Putamen (tissue), 1 donor: ENCODE data around the gene ZNF628.
"Not testable (repeated sequence)": the region's sequence is repeated elsewhere in the genome, so short reads cannot be mapped to it uniquely, and the experiment has no call there.

Experiments
- DNase-seq: peaks from one replicate; pipeline ENCODE4 v3.0.0-alpha.2; 2016; ENCODE audit warnings: low spot score

ZNF628 gene

GRCh38 chr19:55484593-55485438 lies 8.4 kb downstream of the ZNF628 start, which contains the start of gene NAT14:
Gene NAT14 (plus strand): TSS chr19:55485188. CDS start chr19:55485709, 521 bp downstream.
- no peak for DNase-seq

DNA sequence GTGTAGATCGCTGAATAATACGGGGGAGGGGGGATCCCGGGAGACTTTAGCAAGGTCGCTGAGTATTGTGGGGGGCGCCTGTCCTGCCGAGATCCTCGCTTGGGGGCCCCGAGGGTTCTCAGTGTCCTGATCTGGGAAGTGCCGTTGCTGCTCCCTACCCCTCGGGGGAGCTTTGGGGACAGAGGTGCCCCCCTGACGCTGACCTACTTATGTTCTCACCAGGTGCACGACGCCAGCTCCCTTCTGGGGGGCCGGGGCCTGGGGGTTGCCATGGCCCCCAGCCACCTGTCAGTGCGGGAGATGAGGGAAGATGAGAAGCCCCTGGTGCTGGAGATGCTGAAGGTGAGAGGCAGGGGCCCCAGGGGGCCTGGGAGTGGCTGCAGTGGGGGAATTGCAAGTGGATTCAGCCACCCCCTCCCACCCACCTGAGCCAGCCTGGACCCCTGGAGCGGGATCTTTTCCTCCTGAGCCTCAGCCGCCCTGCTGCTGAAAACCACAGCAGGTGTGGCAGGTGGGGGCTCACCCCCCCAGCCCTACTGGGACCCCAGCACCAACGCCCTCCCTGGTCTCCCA lies 9.1 kb downstream of the ZNF628 start:
- no peak for DNase-seq

DNA sequence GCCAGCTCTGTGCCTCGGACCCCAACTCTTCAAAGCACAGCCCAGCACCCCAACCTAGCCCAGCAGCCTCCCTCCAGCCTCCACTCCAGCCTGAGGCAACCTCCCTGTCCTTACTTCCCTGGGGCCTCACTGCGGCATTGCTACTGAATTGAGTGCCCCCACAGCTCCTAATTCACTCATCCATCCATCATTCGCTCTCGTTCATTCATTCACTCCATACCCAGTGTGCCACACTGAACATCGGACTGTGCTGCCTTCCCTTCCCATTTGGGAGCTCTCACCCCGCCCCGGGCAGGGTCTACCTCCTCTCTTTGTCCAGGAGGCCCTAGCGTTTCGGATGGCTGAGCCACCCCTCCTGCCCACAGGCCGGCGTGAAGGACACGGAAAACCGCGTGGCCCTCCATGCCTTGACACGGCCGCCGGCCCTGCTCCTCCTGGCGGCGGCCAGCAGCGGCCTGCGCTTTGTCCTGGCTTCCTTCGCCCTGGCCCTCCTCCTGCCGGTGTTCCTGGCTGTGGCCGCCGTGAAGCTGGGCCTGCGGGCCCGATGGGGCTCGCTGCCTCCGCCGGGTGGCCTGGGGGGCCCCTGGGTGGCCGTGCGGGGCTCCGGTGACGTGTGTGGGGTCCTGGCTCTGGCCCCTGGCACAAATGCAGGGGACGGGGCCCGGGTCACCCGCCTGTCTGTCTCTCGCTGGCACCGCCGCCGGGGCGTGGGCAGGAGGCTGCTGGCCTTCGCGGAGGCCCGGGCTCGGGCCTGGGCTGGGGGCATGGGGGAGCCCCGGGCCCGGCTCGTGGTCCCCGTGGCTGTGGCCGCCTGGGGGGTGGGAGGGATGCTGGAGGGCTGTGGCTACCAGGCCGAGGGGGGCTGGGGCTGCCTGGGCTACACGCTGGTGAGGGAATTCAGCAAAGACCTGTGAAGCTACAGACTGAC lies 9.9 kb downstream of the ZNF628 start:
- DNase-seq, result no peak

DNA sequence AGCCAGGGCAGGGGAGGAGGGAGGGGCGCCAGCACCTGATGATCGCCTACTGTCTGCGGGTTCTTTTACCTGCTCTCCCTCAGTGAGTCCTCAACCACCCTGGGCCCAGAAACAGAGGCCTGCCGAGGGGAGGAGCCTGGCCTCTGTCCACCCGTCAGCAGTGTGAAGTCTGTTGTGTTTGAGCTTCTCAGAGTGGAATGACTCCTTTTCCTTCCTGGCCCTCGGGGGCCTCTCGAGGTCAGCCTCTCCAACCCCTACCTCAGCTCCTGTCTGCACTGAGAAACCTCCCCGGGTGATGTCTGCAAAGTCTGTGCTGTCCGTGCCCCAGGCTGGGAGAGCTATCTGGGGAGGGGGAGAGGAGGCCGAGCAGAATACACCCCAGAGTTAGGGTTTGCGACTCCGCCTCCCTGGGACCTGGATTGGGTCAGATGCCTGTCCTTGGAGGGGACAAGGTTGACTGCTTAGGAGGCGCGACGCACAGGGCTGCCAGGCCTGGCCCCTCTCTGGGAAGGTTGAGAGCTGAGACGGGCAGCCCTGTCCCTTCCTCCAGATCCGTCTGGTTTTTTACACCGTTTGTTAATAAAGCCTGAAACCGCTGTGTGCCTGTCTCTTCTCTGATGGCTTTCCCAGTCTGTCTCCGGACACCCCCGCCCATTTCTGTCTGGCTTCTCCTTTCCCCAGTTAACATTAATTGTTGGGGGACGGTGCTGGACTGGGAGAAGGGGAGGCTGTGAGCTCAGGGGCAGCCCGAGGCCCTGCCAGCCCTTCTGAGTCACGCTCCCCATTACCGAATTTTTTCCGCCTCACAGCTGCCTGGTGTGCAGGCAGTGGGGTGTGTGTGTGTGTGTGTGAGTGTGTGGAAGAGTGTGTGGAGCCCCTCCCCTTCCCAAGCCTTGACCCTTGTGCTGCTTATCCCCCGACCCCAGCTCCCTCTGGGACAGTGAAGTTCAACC lies 10.8 kb downstream of the ZNF628 start:
- DNase-seq, result no peak

- no peak for DNase-seq
These were observed 11.7 kb downstream of the ZNF628 start, which contains the start of gene SSC5D for GRCh38 chr19:55487924-55488687. Gene SSC5D (plus strand): TSS chr19:55488436. CDS start chr19:55488590, 154 bp downstream.

DNA sequence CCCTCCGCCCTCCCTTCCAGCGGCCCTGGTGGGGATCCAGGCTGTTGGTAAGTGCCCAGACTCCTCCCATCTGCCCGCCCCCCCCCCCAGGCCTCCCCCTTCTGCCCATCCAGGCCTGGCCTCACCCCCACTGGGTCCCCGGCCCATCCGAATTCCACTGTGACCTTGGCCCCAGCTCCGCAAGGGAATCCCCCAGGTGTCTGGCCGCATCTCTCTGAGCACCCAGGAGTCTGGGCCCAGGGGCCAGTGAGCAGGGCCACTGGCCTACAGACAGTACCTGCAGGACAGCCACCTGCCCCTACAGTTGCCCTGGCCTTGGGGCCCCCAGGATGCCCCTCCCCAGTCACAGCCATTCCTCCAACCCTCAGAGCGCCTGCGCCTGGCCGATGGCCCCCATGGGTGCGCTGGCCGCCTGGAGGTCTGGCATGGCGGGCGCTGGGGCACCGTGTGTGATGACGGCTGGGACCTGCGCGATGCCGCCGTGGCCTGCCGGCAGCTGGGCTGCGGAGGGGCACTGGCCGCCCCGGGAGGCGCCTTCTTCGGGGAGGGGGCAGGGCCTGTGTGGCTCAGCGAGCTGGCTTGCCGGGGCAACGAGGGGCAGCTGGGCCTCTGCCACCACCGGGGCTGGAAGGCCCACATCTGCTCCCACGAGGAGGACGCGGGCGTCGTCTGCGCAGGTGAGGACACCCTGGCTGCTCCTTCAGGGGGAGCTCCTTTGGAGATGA lies 12.7 kb downstream of the ZNF628 start:
- no peak for DNase-seq

- no peak for DNase-seq
These were observed 13.5 kb downstream of the ZNF628 start for GRCh38 chr19:55489711-55490477.

DNA sequence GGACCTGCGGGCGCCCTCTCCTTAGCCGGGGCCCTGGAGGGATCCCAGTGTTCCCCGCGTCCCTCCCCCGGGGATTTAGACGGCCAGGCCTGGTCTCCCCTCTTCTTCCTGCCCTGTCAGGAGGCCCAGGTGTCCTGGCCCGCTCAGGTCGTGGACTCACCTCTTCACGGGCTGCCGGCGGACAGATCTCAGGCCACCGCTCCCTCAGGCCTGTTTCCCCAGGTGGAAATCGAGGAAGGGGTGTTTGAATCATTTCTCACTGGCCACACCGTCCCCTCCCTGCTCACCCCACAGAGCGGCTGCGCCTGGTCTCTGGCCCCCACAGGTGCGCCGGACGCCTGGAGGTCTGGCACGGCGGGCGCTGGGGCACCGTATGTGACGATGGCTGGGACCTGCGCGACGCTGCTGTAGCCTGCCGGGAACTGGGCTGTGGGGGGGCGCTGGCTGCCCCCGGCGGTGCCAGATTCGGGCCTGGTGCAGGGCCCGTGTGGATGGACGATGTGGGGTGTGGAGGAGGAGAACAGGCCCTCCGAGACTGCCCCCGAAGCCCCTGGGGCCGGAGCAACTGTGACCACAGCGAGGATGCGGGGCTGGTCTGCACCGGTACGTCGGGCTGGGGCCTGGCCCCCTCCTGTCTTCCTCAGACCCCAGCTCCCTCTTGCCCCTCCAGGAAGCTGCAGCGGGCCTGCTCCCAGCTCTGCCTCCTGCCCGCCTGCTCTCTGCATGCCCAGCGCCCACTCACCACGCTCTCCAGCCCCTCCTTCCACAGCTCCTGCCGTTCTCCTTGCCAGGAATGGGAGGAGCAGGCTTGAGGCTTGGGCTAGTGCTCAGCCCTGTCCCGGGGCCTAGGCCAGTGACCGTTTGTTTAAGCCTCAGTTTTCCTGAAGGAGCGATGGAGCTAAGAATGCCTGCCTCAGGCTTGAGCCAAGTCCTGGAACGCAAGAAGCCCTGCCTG lies 14.3 kb downstream of the ZNF628 start:
- DNase-seq, result no peak

DNA sequence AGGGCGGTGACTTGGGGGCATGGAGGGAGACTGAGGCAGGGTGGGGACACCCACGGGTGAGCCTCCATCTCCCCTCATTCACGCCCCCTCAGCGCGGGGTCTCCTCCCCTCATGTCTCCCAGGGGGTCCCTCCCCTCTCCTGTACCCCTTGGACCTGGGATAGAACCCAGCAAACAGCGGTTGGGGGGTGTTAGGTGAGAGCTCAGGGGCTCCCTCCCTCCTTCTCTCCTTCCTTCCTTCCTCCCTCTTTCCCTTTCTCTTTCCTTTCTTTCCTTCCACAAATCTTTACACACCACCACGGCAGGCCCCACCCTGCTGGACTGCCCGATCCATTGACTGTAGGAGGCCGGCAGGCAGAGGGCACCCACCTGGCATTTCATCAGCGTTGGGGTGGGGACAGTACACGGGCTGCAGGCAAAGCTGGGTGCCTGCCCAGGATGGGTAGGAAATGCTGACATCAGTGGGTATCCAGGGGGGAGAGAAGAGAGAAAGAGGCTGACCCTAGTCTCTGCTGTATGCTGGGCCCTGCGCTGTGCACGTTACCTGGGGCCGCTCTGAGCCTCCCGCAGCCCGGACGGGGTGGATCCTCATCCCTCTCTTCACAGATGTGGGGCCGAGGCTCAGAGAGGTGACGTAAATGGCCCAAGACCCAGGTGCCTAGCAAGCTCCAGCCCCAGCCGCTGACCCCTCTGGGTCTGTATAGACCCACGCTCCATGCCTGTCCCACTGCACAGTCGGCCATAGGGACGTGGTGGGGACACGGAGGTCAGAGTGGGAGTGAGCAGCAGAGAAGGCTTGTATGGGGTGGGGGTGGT lies 15.3 kb downstream of the ZNF628 start:
- no peak for DNase-seq

- DNase-seq, result no peak
These were observed 16.0 kb downstream of the ZNF628 start for GRCh38 chr19:55492362-55492944.

DNA sequence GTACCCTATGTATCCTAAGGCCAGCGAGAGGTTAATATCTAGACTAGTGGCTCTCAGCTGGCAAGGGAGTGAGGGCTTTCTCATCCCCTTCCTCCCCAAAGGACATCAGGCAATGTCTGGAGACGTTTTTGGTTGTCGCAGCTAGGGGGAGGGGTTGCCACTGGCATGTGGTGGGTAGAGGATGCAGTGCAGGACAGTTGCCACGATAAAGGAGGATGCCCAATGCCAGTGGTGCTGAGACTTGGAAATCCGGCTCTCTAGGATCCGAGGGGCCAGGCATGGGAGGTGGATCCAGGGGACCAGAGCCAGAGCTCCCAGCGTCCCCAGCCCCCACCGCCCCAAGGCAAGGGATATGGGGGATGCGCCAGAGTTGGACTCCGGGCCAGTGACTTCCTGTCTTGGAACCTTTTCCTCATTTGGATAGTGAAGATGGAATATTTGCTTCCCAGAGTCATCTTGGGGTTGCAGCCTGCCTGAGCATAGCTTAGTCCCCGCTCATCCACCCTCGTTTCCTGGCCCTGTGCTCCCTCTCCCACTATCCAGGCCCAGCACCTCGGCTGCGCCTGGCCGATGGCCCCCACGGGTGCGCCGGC lies 16.7 kb downstream of the ZNF628 start:
- DNase-seq, result no peak

DNA sequence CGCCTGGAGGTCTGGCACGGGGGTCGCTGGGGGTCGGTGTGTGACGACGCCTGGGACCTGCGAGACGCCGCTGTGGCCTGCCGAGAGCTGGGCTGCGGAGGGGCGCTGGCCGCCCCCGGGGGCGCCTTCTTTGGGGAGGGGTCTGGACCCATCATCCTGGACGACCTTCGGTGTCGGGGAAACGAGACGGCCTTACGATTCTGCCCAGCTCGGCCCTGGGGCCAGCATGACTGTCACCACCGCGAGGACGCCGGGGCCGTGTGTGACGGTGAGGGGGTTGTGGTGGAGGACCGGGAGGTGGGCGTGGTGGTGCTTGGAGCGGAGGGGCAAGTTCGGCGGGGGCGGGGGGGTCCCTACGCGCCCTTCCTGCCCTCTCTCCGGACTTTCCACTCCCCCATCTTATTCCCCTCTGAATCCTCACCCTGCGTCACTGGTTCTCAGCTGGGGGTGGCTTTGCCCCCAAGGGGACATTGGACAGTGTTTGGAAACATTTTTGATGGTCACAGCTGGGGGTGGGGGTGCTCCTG lies 17.3 kb downstream of the ZNF628 start:
- no peak for DNase-seq

DNA sequence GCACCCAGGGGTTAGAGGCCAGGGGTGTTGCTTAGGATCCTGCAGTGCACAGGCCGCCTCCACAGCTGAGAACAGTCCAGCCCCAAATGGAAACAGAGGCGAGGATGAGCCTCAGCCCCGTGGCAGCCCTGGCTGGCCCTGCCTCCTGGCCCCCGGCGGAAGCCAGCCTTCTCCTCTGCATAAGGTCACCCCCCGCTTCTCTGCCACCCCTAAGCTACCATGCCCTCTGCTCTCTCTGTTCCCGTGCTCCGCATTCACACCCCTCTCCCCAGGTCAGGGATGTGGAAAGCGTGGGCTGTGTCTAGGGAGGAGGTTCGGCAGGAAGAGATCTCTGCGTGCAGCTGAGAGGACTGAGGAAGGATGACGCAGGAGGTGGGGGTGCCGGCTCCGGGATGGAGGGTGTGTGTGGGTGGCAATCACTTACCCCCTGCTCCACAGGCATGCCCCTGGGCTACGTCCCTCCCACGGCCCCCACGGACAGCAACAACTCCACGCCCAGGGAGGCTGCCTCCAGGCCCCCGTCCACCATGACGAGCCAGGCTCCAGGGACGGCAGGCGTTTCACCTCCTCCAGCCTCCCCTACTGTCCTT lies 17.9 kb downstream of the ZNF628 start:
- peak; percentile 59 for DNase-seq

DNA sequence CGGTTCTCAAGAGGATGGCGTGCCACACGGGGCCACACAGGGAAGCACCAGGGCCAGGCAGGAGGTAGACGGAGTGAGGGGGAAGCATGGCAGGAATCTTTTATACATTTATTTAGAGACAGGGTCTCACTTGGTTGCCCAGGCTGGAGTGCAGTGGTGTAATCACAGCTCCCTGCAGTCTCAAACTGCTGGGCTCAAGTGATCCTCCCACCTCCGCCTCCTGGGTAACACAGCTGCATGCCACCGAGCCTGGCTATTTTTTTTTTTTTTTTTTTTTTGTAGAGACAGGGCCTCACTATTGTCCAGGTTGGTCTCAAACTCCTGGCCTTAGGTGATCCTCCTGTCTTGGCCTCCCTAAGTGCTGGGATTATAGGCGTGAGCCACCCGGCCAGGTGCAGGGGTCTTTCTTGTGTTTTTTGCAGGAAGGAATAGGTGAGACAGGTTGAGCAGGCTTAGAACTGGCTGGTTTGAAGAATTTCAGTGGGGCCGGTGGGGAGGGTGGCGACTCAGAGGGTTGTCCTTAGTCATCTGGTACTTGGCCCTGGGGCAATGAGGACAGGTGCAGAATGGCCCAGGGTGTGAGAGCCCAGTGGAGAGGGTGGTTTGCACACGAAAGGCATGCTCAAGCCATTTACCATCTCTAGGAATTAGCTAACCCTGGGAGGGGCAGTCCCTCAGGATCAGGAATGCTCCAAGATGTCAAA lies 19.4 kb downstream of the ZNF628 start:
- DNase-seq, result no peak

- DNase-seq, result not testable (repeated sequence)
These were observed 20.4 kb downstream of the ZNF628 start for GRCh38 chr19:55496820-55497219.
